ENCODE data around the gene PDGFA.

PDGFA gene

DNA sequence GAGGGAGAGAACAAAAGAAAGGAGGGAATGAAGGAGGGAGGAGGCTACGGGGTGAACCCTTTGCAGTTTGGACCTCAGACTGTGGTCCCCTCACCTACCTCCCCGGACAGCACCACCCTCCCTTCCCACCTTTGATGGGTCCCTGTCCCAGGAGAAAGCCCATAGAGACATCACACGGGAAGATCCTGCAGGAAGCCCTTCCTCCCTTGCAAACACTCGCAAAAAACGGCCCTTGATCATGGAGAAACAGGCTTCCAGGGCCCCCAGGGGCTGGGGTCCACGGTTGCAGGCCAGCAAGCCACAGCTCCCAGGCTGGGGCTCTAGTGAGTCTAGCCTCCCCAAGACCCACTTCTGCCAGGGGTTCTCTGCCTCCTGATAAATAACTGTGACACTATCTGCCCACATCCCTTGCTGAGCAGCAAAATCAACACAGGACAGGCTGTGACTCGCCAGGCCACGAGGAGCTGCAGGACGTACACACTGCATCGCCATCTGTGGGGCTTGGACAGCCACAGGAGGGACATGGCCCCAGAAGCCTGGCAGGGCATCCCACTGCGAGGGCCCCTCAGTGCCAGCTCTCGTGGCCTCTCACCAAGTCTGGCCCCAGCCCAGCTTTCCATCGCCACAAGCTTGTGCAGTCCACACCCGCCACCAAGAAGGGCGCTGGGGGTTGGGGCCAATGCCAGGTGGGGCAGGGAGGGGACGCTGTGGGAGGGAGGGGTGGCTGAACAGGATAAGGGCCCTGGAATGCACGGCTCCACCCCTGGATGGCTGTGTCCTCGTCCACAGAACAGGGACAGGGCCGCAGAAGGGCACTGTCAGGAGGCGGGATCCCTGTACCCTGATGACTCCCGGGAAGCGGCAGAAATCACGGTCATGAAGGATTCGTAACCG, 34.2 kb downstream of the PDGFA start:
- no peak for DNase-seq

DNA sequence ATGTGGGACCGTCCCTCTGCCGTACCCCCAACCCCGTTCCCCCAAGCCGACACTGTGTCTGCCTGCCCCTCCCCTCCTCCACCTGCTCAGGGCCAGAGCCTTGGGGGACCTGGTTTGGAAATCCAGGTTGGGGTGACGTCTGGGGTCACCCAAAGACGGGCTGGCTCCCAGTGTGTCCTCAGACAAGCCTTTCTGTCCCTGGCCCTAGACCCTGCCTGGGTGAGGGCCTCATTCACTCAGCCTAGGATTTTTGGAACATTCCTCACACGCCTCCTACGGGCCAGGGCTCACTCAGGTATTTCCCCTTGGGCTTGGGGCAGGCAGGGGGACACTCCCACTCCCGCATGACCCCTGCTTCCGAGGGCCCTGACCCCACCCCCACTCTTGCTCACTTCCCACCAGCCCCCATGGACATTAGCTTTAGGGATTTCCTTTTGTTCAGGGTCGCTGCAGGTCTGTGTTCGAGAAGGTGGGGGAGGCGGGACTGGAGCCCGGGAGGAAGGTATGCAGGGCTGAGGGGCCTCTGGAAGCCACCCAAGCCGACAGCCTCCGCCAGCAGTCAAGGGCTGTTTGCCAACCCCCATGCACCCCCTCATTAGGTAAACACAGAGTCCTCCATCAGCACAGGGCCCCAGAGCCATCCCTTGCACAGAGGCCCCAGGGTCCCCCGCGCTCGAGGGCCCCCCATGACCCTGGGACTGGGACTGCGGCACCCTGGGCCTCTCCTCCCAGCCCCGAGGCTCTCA, 35.1 kb downstream of the PDGFA start:
- no peak for DNase-seq

- DNase-seq = no peak
These were observed 35.8 kb downstream of the PDGFA start for GRCh38 chr7:483656-484355.

- DNase-seq = no peak
These were observed 37.0 kb downstream of the PDGFA start for GRCh38 chr7:482521-483083.

GRCh38 chr7:481219-481930, 38.3 kb downstream of the PDGFA start:
- DNase-seq = no peak

DNA sequence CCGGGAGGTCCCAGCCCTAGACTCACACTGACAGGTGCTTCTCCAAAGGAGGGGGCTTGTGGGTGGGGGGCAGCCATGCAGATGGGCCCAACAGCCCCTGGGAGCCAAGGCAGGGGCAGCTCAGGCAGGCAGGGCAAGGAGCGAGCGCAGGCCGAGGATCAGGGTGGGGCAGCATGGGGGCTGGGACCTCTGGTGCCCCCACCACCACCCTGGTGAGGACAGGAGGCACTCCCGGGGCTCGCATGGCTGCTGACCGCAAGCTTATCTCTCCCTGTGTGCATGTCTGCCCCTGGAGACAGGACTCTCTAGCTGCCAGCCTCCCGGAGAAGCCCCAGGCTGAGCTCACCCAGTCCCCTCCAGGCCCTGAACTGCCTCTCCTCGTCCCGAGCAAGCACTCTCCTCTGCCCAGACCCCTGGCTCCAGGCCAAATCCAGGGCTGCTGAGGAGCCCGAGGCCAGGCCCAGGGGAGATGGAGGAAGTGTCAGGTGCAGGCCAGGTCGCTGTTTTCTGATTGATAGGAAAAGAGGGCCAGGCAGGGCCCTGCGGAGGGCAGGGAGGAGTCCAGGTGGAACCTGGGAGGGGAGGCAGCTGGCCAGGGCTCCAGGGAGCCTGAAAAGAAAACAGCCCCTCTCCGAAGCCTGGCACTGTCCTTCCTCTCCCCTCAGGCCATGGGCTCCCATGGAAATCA, 39.0 kb downstream of the PDGFA start:
- no peak for DNase-seq

- DNase-seq = no peak
These were observed 39.6 kb downstream of the PDGFA start for GRCh38 chr7:479948-480499.

- DNase-seq = no peak
These were observed 40.3 kb downstream of the PDGFA start for GRCh38 chr7:479115-479947.

DNA sequence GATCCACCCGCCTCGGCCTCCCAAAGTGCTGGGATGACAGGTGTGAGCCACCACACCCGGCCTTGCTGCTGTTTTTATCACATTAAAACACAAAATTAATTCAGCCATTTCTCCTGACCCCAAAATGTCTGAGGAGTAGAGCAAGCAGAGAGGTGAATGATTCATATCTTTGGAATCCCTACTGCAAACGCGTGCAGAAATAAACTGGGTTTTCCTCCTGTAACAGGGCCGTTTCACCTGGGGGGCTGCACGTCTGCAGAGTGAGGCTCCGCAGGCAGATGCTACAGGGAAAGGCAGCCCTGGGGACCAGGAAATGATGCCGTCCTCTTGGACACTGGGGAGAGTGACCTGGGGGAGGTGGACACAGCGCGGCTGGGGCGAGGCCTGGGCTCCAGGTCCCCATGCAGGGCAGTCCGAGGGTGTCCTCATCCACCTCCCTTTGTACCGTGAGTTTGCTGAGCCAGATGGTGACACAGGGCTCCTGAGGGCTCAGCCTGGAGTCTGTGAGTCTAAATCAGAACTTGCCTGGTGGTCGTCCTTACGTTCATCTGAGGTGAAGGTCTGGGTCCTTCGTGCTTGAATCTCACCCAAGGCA, 41.9 kb downstream of the PDGFA start:
- no peak for DNase-seq

DNA sequence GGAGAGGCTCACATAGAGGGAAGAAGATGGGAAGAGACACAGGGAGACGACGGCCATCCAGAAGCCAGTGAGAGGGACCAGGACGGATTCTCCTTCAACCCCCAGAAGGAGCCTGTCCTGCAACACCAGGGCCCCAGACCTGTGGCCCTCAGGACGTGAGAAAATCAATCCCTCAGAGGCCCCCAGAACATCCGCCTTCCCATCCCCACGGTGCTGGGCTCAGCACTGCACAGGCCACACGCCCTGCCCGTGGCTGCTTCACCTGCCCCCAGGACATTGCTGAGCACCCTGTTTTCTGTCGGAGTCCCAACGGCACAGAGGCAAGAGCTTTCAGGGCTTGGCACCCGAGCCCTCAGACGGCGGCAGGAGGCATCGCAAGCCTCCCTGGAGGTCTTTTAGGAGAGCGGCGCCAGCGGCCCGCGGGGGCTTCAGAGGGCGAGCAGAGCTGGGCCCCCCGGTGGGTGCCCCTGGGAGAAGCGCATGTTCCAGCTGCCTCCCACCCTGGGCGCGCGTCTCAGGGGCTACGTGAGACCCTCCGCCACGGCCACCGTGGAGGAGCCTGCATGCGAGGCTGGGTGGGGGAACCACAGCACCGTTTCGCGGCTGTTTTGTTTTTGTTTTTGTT, 42.8 kb downstream of the PDGFA start:
- DNase-seq = no peak

- DNase-seq = no peak
These were observed 43.6 kb downstream of the PDGFA start for GRCh38 chr7:475951-476441.

DNA sequence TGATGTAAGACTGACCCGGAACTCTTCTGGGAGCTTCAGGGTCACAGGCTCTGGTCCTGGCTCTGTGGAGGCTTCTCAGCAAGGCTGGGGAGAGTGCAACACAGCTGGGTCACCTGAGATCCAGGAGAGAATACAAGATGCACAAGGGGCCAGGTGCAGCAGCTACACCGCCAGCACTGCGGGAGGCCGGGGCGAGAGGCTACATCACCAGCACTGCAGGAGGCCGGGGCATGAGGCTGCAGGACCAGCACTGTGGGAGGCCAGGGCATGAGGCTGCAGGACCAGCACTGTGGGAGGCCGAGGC, 44.3 kb downstream of the PDGFA start:
- no peak for DNase-seq

DNA sequence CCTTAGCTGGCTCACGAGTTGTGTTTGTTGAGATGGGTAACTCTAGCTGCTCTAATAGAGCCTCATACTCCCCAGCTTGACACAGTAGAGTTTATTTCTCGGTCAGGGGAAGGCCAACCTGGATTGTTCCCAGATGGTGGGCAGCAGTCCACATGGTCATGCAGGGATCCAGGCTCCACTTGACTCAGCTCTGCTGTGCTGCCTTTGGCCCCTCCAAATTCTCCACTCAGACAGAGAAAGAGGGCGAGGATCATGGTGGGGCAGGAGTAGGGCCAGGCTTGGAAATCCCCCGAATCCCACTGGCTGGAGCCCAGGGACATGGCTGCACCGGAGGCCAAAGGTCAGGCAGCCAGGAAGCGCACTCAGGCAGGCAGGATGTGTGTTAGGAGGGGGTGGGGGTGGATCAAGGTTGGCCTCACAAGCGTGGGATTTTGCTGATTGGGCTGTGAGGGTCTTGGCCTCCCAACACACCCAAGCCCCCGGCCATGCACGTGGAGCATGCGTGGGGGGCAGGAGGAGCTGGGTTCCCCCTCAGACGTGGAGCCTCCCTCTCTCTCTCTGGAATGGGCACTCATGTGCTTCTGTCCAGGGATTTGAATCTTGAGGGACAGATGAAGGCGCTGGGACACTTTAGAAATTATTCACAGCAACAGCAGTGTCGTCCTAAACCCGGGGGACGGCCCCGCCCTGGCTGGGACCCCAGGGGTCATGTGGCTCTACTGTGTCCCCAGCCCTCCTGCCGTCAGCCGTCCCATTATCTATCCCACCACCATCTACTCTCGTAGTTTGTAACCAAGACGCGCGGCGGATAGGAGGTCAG, 44.8 kb downstream of the PDGFA start:
- no peak for DNase-seq

- DNase-seq = no peak
These were observed 45.6 kb downstream of the PDGFA start for GRCh38 chr7:473870-474604.

DNA sequence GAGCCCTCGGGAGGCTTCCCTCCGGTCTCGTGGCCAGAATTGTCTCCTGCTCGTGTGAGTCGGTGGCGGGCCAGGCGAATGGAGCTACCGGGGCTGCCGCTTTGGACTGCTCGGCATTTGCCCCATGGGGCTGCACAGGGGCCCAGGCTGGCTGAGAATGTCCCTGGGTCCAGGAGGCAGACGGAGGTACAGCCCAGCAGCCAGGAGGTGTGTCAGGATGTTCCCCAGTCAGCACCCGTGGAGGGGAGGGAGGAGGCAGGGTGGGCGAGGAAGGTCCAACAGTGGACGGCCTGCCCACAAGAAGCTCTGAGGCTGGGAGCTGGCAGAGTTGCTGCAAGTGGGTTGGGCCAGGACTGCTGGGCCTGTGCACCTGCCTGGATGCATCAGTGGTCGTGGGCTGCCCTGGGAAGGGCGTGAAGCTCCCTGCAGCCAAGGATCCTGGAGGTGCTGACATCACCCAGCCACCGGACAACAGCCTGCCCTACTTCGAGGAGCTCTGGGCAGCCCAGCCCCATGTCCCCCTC, 46.4 kb downstream of the PDGFA start:
- no peak for DNase-seq

- no peak for DNase-seq
These were observed 47.0 kb downstream of the PDGFA start for GRCh38 chr7:472640-472957.

DNA sequence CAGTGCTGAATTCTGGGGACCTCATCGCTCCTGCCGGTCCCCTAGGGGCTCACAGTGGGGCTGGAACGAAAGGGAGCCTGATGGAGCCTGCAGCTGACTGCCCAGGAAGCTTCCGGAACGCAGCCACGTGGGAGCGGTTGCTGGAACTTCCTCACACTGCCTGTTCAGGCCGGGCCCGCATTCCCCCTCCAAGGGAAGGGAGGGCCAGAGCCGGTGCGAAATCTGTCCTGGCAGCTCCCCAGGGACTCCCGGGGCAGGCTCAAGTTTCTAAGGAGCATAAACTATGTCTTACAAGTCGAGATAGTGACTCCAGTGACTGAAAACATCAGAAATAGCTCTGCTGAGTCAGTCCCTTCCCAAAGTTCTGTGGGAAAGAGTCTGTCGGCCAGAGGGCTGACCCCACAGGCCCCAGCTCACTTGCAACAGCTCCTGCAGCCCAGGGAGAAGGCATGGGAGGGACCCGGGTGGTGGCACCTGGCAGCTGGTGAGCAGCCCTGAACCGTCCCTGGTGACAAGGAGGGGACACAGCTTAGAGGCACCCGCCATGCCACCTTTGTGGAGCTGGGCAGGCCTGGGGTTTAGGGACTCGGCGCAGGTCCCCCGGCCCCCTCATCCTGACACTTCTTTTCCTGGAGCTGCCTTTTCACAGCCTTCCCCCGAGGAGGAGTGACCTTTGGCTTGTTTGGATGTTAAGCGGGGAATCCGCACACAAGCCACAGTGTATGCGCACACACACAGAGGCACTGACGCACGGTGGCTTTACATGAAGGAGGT, 47.6 kb downstream of the PDGFA start:
- no peak for DNase-seq
